Endothelial cell of umbilical vein (primary cell): ENCODE results near the gene RNASEH2B. TPM values are rescaled to one million over a fixed set of nuclear protein-coding genes. Genes with fewer than 3 reads are reported as not detected.

Experiments used
- BruUV-seq: library from RNA; stranded (reverse); fragments of 400-500 nt; replicated peaks from 2 replicates; lab custom pipeline; 2021; lab: Mats Ljungman, UMichigan
- CTCF ChIA-PET: fragments of 300-600, 350-600 bp; sonication (Branson Sonifier 250); formaldehyde crosslinking; loops from one replicate; lab custom pipeline; 2021; ENCODE audit warnings: antibody characterized with exemption, inconsistent platforms; lab: Charles Lee
- POLR2A ChIA-PET: fragments of 300-600, 350-600 bp; sonication (Branson Sonifier 250); formaldehyde crosslinking; loops from one replicate; lab custom pipeline; 2021; ENCODE audit warnings: antibody characterized with exemption, inconsistent platforms; lab: Charles Lee
- DNase-seq: peaks from one replicate; pipeline ENCODE4 v3.0.0-alpha.2; 2011; ENCODE audit warnings: low read depth, low spot score
- FAIRE-seq: peaks from 2 replicates; lab custom pipeline; 2011; peaks lifted over from hg19 to GRCh38; lab: Jason Lieb, UNC
- H2AFZ ChIP-seq: 2 replicates; pipeline ENCODE4 v1.6.0; 2012; ENCODE audit warnings: low read depth, low read length, control low read depth, inconsistent platforms
- H3K27ac ChIP-seq: 2 replicates; pipeline ENCODE4 v1.5.1; 2011; ENCODE audit warnings: low read depth, mild to moderate bottlenecking, control low read depth, low read length, moderate library complexity; ENCODE audit not compliant: insufficient read depth
- H3K27me3 ChIP-seq, 2 experiments: 2 replicates each; pipeline versions ENCODE4 v1.6.0 to v1.6.1; 2011; ENCODE audit warnings: low read length in 2 of 2, mixed read lengths in 1 of 2; ENCODE audit not compliant: control insufficient read depth in 2 of 2, insufficient read depth in 2 of 2
- H3K36me3 ChIP-seq, 2 experiments: 2 replicates in 1 of 2; 3 replicates in 1 of 2; pipeline ENCODE4 v1.5.1; 2011; ENCODE audit warnings: low read length in 2 of 2, mild to moderate bottlenecking in 1 of 2, moderate library complexity in 1 of 2; ENCODE audit not compliant: control insufficient read depth in 2 of 2, insufficient read depth in 2 of 2; ENCODE audit errors: extremely low read depth in 1 of 2
- H3K4me1 ChIP-seq: 3 replicates; pipeline ENCODE4 v1.5.1; 2011; ENCODE audit warnings: mild to moderate bottlenecking, low read length; ENCODE audit not compliant: control insufficient read depth, insufficient read depth; ENCODE audit errors: extremely low read depth
- H3K4me2 ChIP-seq: 2 replicates; pipeline ENCODE4 v1.6.1; 2011; ENCODE audit warnings: low read length, control low read depth, mixed read lengths; ENCODE audit not compliant: insufficient read depth
- H3K4me3 ChIP-seq, 3 experiments: fragments of 200-600 bp in 1 of 3; sonication (generic), shearing (Covaris generic) in 1 of 3; replicated peaks in 1 of 3; 2 replicates each; pipeline ENCODE4 v1.5.1; 2011 to 2016; ENCODE audit warnings: control low read depth in 3 of 3, low read length in 3 of 3, mild to moderate bottlenecking in 2 of 3, inconsistent platforms in 1 of 3, low read depth in 1 of 3, moderate library complexity in 1 of 3; ENCODE audit not compliant: insufficient read depth in 1 of 3
- H3K79me2 ChIP-seq: 2 replicates; pipeline ENCODE4 v1.6.0; 2012; ENCODE audit warnings: low read length, inconsistent platforms; ENCODE audit not compliant: control insufficient read depth, insufficient read depth
- H3K9ac ChIP-seq: replicated peaks from 2 replicates; pipeline ENCODE3; 2011; ENCODE audit warnings: low read length, control low read depth; ENCODE audit not compliant: insufficient read depth; ENCODE audit errors: extremely low read depth
- H3K9me1 ChIP-seq: replicated peaks from 3 replicates; pipeline ENCODE4 v1.6.0; 2011; ENCODE audit warnings: mild to moderate bottlenecking, low read length; ENCODE audit not compliant: control insufficient read depth, insufficient read depth; ENCODE audit errors: extremely low read depth
- H3K9me3 ChIP-seq: replicated peaks from 2 replicates; pipeline ENCODE4 v1.5.1; 2012; ENCODE audit warnings: low read length, inconsistent platforms; ENCODE audit not compliant: control insufficient read depth, insufficient read depth
- H4K20me1 ChIP-seq: replicated peaks from 2 replicates; pipeline ENCODE3; 2011; ENCODE audit warnings: mild to moderate bottlenecking, low read length; ENCODE audit not compliant: control insufficient read depth, insufficient read depth; ENCODE audit errors: extremely low read depth
- CTCF ChIP-seq, 2 donors: IDR thresholded peaks; 1 replicate in 1 of 2; 2 replicates in 1 of 2; pipeline ENCODE4 v1.5.1; 2011; ENCODE audit warnings: low read length in 2 of 2, mild to moderate bottlenecking in 2 of 2, moderate library complexity in 2 of 2, control low read depth in 1 of 2, inconsistent platforms in 1 of 2, low read depth in 1 of 2; ENCODE audit not compliant: insufficient read depth in 1 of 2; ENCODE audit errors: extremely low read depth in 1 of 2
- EZH2 ChIP-seq: IDR thresholded peaks from 2 replicates; pipeline ENCODE4 v1.6.1; 2012; ENCODE audit warnings: borderline replicate concordance, low read depth, mild to moderate bottlenecking, moderate library complexity, low read length, inconsistent platforms; ENCODE audit not compliant: severe bottlenecking
- FOS ChIP-seq: IDR thresholded peaks from 2 replicates; pipeline ENCODE4 v1.6.1; 2011; ENCODE audit warnings: mild to moderate bottlenecking, low read length, moderate library complexity, borderline replicate concordance; ENCODE audit not compliant: insufficient read depth
- GATA2 ChIP-seq: IDR thresholded peaks from 2 replicates; pipeline ENCODE4 v1.7.0; 2011; ENCODE audit warnings: low read depth, mild to moderate bottlenecking, moderate library complexity, mixed read lengths, low read length; ENCODE audit not compliant: insufficient read length, insufficient read depth
- JUN ChIP-seq: IDR thresholded peaks from 2 replicates; pipeline ENCODE4 v1.6.1; 2011; ENCODE audit warnings: borderline replicate concordance, low read depth; ENCODE audit not compliant: insufficient read length, insufficient read depth
- MAX ChIP-seq: IDR thresholded peaks from 2 replicates; pipeline ENCODE4 v1.6.1; 2011; ENCODE audit not compliant: insufficient read depth, insufficient read length
- MYC ChIP-seq: IDR thresholded peaks from one replicate; pipeline ENCODE4 v1.6.1; 2011; ENCODE audit warnings: mild to moderate bottlenecking, low read depth, low read length
- POLR2A ChIP-seq: IDR thresholded peaks from 2 replicates; pipeline ENCODE4 v1.6.1; 2012; ENCODE audit warnings: low read depth, mild to moderate bottlenecking, control low read depth, low read length
- POLR2AphosphoS5 ChIP-seq: IDR thresholded peaks from 2 replicates; pipeline ENCODE4 v1.6.1; 2012; ENCODE audit warnings: low read depth, mild to moderate bottlenecking, control low read depth, low read length, moderate library complexity; ENCODE audit not compliant: insufficient read depth
- dilution Hi-C: fragments of 300-500 bp; cut with MboI; formaldehyde crosslinking; loops from one replicate; pipeline ENCODE4 v1.15.0; 2019; ENCODE audit warnings: low sequenced_read_pairs; ENCODE audit not compliant: extremely low pct_ligation_motif_present
- intact Hi-C: fragments of 100-400 bp; cut with micrococcal nuclease; formaldehyde crosslinking; loops from one replicate; pipeline ENCODE4 v1.10.0; 2022
- polyA plus RNA-seq, 4 experiments: library from polyadenylated mRNA; depleted of rRNA in 3 of 4; stranded (reverse) in 3 of 4; unstranded in 1 of 4; fragments of >200 nt; gene quantifications; 2 replicates each; pipeline versions ENCODE4 v1.2.1 to v1.2.3, GENCODE V29; 2011 to 2012; ENCODE audit warnings: missing spikeins in 1 of 4
- total RNA-seq: library from RNA; stranded (reverse); gene quantifications from 2 replicates; pipeline ENCODE4 v1.2.3, GENCODE V29; 2021

RNASEH2B gene
- total and polyA plus RNA-seq, 2 donors (not counting 3 experiments of a cell fraction or from before 2014, with no cell fraction given) = 8.9 to 25.1 TPM

- ChIA-PET POLR2A (no interaction called here), CTCF (no interaction called here)
- no peaks in the 10 kb centered on the region for H4K20me1 ChIP-seq
- no peak overlapping the region for H3K9ac ChIP-seq
- no peaks in the 10 kb centered on the region for H3K9me3 ChIP-seq
- no peaks in the 10 kb centered on the region for H3K9me1 ChIP-seq
- H3K4me3 ChIP-seq = no peak overlapping the region
- no TSS peak for BruUV-seq
- no peaks in the 10 kb centered on the region for H3K79me2 ChIP-seq
- H2AFZ ChIP-seq = no peak overlapping the region
- DNase-seq (no peak), FAIRE-seq (no peak)
- intact Hi-C loops (no loop called here), dilution Hi-C loops (no loop called here)
- H3K27me3 ChIP-seq = no peaks in the 10 kb centered on the region
- no peak overlapping the region for H3K27ac ChIP-seq
- TF ChIP-seq GATA2 (no peak), CTCF (IDR thresholded peaks at IDR 0.05; ENCODE audit: extremely low read depth in 1 of 2, insufficient read depth in 1 of 2, low read depth in 1 of 2, low read length in 2 of 2) (no peak), EZH2 (no peak), MYC (no peak), POLR2AphosphoS5 (no peak), MAX (no peak), FOS (no peak), JUN (no peak), POLR2A (no peak)
- H3K4me2 ChIP-seq = no peak overlapping the region
- H3K4me1 ChIP-seq = no peaks in the 10 kb centered on the region
- H3K36me3 ChIP-seq = no peaks in the 10 kb centered on the region
These were observed 31.6 kb downstream of the RNASEH2B start for GRCh38 chr13:50941146-50941545.
